HG02642 (cell line): ENCODE results near the gene CAMTA1.
"Not testable (repeated sequence)": the region's sequence is repeated elsewhere in the genome, so short reads cannot be mapped to it uniquely, and the experiment has no call there.

Source experiments
- ATAC-seq: cut with Tn5 transposase; IDR thresholded peaks from one replicate; pipeline ENCODE4 v1.9.1; 2021; ENCODE audit warnings: mild to moderate bottlenecking; ENCODE audit not compliant: unreplicated experiment, poor library complexity

The CAMTA1 gene

GRCh38 chr1:7113822-7114221, 328.6 kb downstream of the CAMTA1 start:
- ATAC-seq: no peak

- ATAC-seq: no peak
Observed at GRCh38 chr1:7116001-7116400, 330.7 kb downstream of the CAMTA1 start.

GRCh38 chr1:7117399-7118281, 332.4 kb downstream of the CAMTA1 start:
- no peak for ATAC-seq

- ATAC-seq: no peak
Observed at GRCh38 chr1:7119156-7119555, 333.9 kb downstream of the CAMTA1 start.

GRCh38 chr1:7120863-7121621, 335.8 kb downstream of the CAMTA1 start:
- ATAC-seq: no peak

GRCh38 chr1:7121622-7121988, 336.4 kb downstream of the CAMTA1 start:
- ATAC-seq: no peak

GRCh38 chr1:7127322-7128075, 342.2 kb downstream of the CAMTA1 start:
- no peak for ATAC-seq

- ATAC-seq: no peak
Observed at GRCh38 chr1:7128293-7128692, 343.0 kb downstream of the CAMTA1 start.

- no peak for ATAC-seq
Observed at GRCh38 chr1:7130127-7130526, 344.9 kb downstream of the CAMTA1 start.

GRCh38 chr1:7135493-7135892, 350.2 kb downstream of the CAMTA1 start:
- no peak for ATAC-seq

GRCh38 chr1:7136166-7136953, 351.1 kb downstream of the CAMTA1 start:
- ATAC-seq: no peak

- no peak for ATAC-seq
Observed at GRCh38 chr1:7140251-7140650, 355.0 kb downstream of the CAMTA1 start.

- no peak for ATAC-seq
Observed at GRCh38 chr1:7145947-7146346, 360.7 kb downstream of the CAMTA1 start.

- ATAC-seq: no peak
Observed at GRCh38 chr1:7146710-7147109, 361.5 kb downstream of the CAMTA1 start.

- not testable (repeated sequence) for ATAC-seq
Observed at GRCh38 chr1:7147581-7148282, 362.5 kb downstream of the CAMTA1 start.

GRCh38 chr1:7149080-7149838, 364.0 kb downstream of the CAMTA1 start:
- ATAC-seq: no peak

GRCh38 chr1:7150724-7151280, 365.5 kb downstream of the CAMTA1 start:
- no peak for ATAC-seq

GRCh38 chr1:7151978-7152377, 366.7 kb downstream of the CAMTA1 start:
- ATAC-seq: no peak
